SIG-M5 treated with dmso at 0.1 percent for 504 hours (cell line): ENCODE data around the gene ZACN.

Source experiments
- DNase-seq: peaks from one replicate; lab custom pipeline; 2025; ENCODE audit not compliant: unreplicated experiment; lab: John Stamatoyannopoulos, UW

The ZACN gene

DNA sequence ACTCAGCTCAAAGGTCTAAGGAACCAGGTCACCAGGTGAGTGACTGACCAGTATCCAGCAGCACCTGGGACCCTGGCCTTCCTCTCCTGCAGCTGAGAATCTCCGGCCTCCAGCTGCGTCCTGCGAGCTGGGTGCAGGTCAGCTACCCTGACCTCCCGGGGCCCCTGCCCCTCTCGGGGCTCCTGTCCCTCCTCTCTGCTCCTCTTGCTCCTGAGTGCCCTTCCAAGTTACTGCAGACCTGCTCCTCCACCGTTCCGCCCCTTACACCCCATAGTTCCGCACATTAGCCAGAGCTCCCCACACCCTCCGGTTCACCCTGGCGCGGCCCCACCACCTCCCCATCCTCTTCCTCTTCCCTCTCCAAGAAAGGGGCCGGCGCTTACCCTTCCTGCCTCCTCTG, 51.5 kb downstream of the ZACN start:
- no peak for DNase-seq

DNA sequence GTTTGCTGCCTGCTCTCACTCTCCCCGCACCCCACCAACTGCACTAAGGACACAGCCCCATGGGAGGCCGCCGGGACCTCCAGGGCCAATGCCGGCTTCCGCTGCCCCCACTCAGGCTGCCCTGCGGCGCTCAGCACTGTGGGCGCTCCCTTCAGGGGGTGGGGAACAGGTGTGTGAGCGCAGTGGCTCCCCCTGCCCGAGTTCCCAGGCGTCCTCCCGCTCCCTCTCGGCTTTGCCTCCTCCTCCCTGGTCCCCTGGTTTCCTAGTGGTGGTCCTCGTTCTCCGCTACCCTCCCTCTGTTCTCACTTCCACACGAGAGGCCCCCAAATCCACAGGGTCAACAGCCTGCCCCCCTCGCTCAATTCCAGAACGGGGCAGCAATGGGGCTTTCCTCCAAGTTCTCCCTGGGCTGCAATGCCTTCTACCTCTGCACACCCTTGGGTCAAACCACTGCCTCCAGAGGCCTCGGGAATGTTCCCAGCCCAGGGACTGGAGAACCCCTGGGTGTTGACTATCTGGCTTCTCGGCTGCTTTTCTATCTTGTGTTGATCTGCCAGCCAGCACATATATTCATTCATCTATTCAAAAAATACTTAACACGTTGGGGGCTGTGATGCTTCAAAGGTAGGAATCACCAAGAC, 52.2 kb downstream of the ZACN start:
- DNase-seq, result no peak

DNA sequence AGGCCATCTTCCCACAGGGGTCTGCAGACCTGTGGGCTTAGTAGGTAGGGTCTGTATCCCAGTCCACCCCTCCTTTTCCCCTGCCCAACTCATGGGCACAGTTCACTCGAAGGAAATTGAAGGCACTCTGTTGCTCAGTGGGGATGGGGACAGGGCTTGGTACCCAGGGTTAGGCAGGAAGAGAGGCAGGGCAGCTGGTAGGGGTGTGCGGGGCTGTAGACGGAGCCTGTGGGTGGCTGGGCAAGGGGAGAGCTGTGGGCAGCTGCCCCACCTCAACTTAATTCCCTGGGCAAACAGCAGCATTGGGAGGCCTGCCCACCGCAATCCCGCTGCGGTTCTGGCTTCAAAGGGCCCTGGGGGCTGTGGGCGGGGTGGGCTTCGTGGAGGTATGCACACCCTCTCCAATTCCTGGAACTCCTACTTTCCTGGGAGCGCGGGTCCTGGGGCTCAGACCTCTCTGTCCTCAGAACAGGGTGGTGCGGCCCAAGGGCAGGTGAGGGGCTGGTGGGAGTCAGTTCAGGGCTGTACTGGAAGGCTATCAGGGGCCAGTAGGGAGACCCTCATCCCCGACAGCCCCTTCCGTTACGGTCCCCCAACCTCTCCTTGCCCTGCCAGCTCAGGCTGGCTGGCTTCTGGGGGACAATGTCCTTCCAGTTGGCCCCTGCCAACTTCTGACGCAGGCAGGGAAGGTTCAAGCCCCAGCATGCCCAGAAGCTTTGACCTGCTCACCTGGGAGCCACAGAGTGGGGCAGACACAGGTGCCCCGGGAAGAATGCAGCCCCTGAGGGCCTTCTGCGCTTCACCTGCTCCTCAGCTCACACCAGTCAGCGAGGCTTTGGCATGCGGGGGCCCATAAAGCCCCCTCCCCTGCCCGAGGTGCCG, 53.0 kb downstream of the ZACN start:
- DNase-seq, result no peak
